ENCODE results near the gene TUBA3E.
"Not testable (repeated sequence)": the region's sequence is repeated elsewhere in the genome, so short reads cannot be mapped to it uniquely, and the experiment has no call there.

Gene TUBA3E

DNA sequence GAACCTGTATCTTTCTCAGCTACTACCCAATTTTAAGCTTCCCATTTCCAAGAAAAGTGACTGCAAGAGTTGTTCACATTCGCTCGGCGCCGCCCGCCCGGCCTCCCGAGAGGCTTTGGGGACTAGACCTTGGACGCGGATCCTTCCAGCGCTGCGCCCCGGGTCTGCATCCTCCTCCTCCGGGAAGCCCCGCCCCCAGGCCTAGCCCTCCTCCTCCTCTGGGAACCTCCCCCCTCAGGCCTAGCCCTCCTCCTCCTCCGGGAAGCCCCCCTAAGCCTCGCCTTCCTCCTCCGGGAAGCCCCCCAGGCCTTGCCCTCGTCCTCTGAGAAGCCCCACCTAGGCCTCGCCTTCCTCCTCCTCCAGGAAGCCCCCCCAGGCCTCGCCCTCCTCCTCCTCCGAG lies 29.8 kb upstream of the TUBA3E start:
- not testable (repeated sequence) for H3K36me3 ChIP-seq (ENCODE audit: insufficient read depth, low read length); H3K4me2 ChIP-seq (ENCODE audit: low read length); H3K27me3 ChIP-seq (ENCODE audit: control insufficient read depth, insufficient read depth, low read length); H3K4me1 ChIP-seq (ENCODE audit: control insufficient read depth, insufficient read depth, low read length); H3K9ac ChIP-seq (ENCODE audit: low read depth, low read length); H3K9me3 ChIP-seq (replicated peaks; ENCODE audit: low read length); H3K4me3 ChIP-seq (ENCODE audit: low read length)

- not testable (repeated sequence) for H3K9ac ChIP-seq (ENCODE audit: low read depth, low read length); H3K4me3 ChIP-seq (ENCODE audit: low read length); H3K36me3 ChIP-seq (ENCODE audit: insufficient read depth, low read length); H3K9me3 ChIP-seq (replicated peaks; ENCODE audit: low read length); H3K4me2 ChIP-seq (ENCODE audit: low read length); H3K27me3 ChIP-seq (ENCODE audit: control insufficient read depth, insufficient read depth, low read length); H3K4me1 ChIP-seq (ENCODE audit: control insufficient read depth, insufficient read depth, low read length)
Observed at GRCh38 chr2:130222523-130222922, 24.3 kb upstream of the TUBA3E start.

GRCh38 chr2:130220505-130220904 lies 22.3 kb upstream of the TUBA3E start:
- H3K27me3 ChIP-seq (ENCODE audit: control insufficient read depth, insufficient read depth, low read length); H3K9ac ChIP-seq (ENCODE audit: low read depth, low read length); H3K4me2 ChIP-seq (ENCODE audit: low read length); H3K9me3 ChIP-seq (replicated peaks; ENCODE audit: low read length); H3K4me3 ChIP-seq (ENCODE audit: low read length); H3K4me1 ChIP-seq (ENCODE audit: control insufficient read depth, insufficient read depth, low read length); H3K36me3 ChIP-seq (ENCODE audit: insufficient read depth, low read length): not testable (repeated sequence)

- H3K4me3 ChIP-seq (ENCODE audit: low read length); H3K4me1 ChIP-seq (ENCODE audit: control insufficient read depth, insufficient read depth, low read length); H3K27me3 ChIP-seq (ENCODE audit: control insufficient read depth, insufficient read depth, low read length); H3K36me3 ChIP-seq (ENCODE audit: insufficient read depth, low read length); H3K9ac ChIP-seq (ENCODE audit: low read depth, low read length); H3K4me2 ChIP-seq (ENCODE audit: low read length); H3K9me3 ChIP-seq (replicated peaks; ENCODE audit: low read length): not testable (repeated sequence)
Observed at GRCh38 chr2:130219147-130219546, 20.9 kb upstream of the TUBA3E start.

GRCh38 chr2:130207051-130207450 lies 8.8 kb upstream of the TUBA3E start:
- H3K4me2 ChIP-seq (ENCODE audit: low read length); H3K4me1 ChIP-seq (ENCODE audit: control insufficient read depth, insufficient read depth, low read length); H3K9me3 ChIP-seq (replicated peaks; ENCODE audit: low read length); H3K9ac ChIP-seq (ENCODE audit: low read depth, low read length); H3K27me3 ChIP-seq (ENCODE audit: control insufficient read depth, insufficient read depth, low read length); H3K4me3 ChIP-seq (ENCODE audit: low read length); H3K36me3 ChIP-seq (ENCODE audit: insufficient read depth, low read length): not testable (repeated sequence)

- not testable (repeated sequence) for H3K9me3 ChIP-seq (replicated peaks; ENCODE audit: low read length); H3K36me3 ChIP-seq (ENCODE audit: insufficient read depth, low read length); H3K9ac ChIP-seq (ENCODE audit: low read depth, low read length); H3K4me1 ChIP-seq (ENCODE audit: control insufficient read depth, insufficient read depth, low read length); H3K4me2 ChIP-seq (ENCODE audit: low read length); H3K27me3 ChIP-seq (ENCODE audit: control insufficient read depth, insufficient read depth, low read length); H3K4me3 ChIP-seq (ENCODE audit: low read length)
Observed at GRCh38 chr2:130203150-130203549, 4.9 kb upstream of the TUBA3E start.

DNA sequence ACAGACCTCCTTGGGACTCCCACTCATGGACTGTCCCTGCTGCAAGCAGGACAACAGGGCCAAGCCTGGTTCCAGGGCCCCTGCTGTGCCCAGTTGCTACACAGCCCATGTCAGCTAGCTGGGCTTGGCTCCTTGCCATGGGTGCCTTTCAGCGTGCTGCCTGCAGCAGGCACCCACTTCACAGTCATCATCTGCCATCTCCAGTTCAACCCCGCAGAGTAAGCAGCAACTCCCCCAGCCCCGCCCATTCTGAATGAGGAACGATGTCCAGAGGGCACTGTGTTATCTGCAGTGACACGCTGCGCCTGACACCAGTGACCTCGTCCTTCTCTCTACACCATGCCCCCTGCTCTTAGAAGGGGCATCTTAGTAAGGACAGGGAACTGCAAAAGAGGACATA lies 4.3 kb upstream of the TUBA3E start:
- not testable (repeated sequence) for H3K9me3 ChIP-seq (replicated peaks; ENCODE audit: low read length); H3K4me2 ChIP-seq (ENCODE audit: low read length); H3K4me3 ChIP-seq (ENCODE audit: low read length); H3K9ac ChIP-seq (ENCODE audit: low read depth, low read length); H3K36me3 ChIP-seq (ENCODE audit: insufficient read depth, low read length); H3K4me1 ChIP-seq (ENCODE audit: control insufficient read depth, insufficient read depth, low read length); H3K27me3 ChIP-seq (ENCODE audit: control insufficient read depth, insufficient read depth, low read length)

- not testable (repeated sequence) for H3K9me3 ChIP-seq (replicated peaks; ENCODE audit: low read length); H3K36me3 ChIP-seq (ENCODE audit: insufficient read depth, low read length); H3K4me1 ChIP-seq (ENCODE audit: control insufficient read depth, insufficient read depth, low read length); H3K9ac ChIP-seq (ENCODE audit: low read depth, low read length); H3K27me3 ChIP-seq (ENCODE audit: control insufficient read depth, insufficient read depth, low read length); H3K4me3 ChIP-seq (ENCODE audit: low read length); H3K4me2 ChIP-seq (ENCODE audit: low read length)
Observed at GRCh38 chr2:130196052-130196451, 2.2 kb downstream of the TUBA3E start.

DNA sequence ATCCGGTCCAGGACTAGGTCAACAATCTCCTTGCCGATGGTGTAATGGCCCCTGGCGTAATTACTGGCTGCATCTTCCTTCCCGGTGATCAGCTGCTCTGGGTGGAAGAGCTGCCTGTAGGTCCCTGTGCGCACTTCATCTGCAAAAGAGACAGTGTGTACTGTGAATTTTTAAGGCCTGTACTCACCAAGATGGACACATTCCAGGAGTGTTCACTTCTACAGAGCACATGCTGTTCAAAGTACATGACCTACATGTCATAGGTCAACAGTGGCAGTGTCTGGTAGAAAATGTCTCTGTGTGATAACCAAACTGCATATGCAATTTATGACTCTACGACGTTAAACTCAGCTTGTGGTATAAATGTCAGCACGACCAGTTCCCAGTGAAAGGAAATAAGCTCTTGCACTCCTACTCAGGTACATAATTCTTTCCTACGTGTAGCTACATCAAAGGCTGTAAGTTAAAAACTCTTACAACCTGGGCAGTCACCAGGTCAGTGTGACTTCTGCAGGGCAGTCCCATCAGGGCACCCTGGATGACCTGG lies 3.1 kb downstream of the TUBA3E start:
- not testable (repeated sequence) for H3K36me3 ChIP-seq (ENCODE audit: insufficient read depth, low read length); H3K9ac ChIP-seq (ENCODE audit: low read depth, low read length); H3K4me1 ChIP-seq (ENCODE audit: control insufficient read depth, insufficient read depth, low read length); H3K4me2 ChIP-seq (ENCODE audit: low read length); H3K9me3 ChIP-seq (replicated peaks; ENCODE audit: low read length); H3K27me3 ChIP-seq (ENCODE audit: control insufficient read depth, insufficient read depth, low read length); H3K4me3 ChIP-seq (ENCODE audit: low read length)

GRCh38 chr2:130193824-130194223 lies 4.4 kb downstream of the TUBA3E start:
- not testable (repeated sequence) for H3K9ac ChIP-seq (ENCODE audit: low read depth, low read length); H3K4me3 ChIP-seq (ENCODE audit: low read length); H3K27me3 ChIP-seq (ENCODE audit: control insufficient read depth, insufficient read depth, low read length); H3K4me2 ChIP-seq (ENCODE audit: low read length); H3K36me3 ChIP-seq (ENCODE audit: insufficient read depth, low read length); H3K4me1 ChIP-seq (ENCODE audit: control insufficient read depth, insufficient read depth, low read length); H3K9me3 ChIP-seq (replicated peaks; ENCODE audit: low read length)

DNA sequence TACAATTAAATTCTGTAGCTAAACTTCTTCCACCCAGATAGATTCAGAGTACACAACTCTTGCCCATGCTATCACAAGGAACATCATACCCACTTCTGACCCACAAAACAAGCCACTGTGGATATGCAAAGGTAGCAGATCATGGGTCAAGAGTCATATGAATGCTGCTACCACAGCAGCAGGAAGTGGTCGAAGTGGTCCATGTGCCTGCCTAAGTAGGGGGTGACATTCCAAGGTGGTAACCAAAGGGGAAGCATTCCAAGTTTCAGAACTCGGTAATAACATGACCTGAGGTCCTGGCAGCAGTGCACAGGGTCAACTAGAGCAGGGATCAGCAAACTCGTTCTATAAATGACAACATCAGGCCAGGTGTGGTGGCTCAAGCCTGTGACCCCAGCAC lies 5.8 kb downstream of the TUBA3E start:
- not testable (repeated sequence) for H3K4me3 ChIP-seq (ENCODE audit: low read length)

GRCh38 chr2:130191319-130191718 lies 6.9 kb downstream of the TUBA3E start:
- not testable (repeated sequence) for H3K9me3 ChIP-seq (replicated peaks; ENCODE audit: low read length); H3K36me3 ChIP-seq (ENCODE audit: insufficient read depth, low read length)

More for the DNA sequence above, 5.8 kb downstream of the TUBA3E start:
- not testable (repeated sequence) for H3K27me3 ChIP-seq (ENCODE audit: control insufficient read depth, insufficient read depth, low read length); H3K9me3 ChIP-seq (replicated peaks; ENCODE audit: low read length); H3K36me3 ChIP-seq (ENCODE audit: insufficient read depth, low read length); H3K4me1 ChIP-seq (ENCODE audit: control insufficient read depth, insufficient read depth, low read length); H3K9ac ChIP-seq (ENCODE audit: low read depth, low read length); H3K4me2 ChIP-seq (ENCODE audit: low read length)

DNA sequence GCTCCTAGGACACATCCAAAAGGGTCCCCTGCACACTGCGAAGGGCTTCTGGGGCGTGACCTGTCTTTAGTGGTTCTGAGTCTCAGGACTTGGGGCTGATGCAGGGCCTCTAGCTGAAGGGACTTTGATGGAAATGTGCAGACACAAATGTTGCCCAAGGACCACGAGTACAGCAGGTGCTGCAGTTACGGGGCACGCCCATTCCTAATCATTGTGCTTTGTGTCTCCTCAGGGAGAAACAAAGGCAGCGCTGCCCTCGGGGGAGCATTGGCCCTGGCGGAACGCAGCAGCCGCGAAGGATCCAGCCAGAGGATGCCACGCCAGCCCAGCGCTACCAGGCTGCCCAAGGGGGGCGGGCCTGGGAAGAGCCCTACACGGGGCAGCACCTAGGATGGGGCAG lies 8.0 kb downstream of the TUBA3E start:
- no peak overlapping the region for H3K4me3 ChIP-seq (ENCODE audit: low read length)
- H3K4me1 ChIP-seq (ENCODE audit: control insufficient read depth, insufficient read depth, low read length), result no peaks in the 10 kb centered on the region
- no peak overlapping the region for H3K9ac ChIP-seq (ENCODE audit: low read depth, low read length)
- H3K27me3 ChIP-seq (ENCODE audit: control insufficient read depth, insufficient read depth, low read length), result no peaks in the 10 kb centered on the region
- H3K36me3 ChIP-seq (ENCODE audit: insufficient read depth, low read length), result no peaks in the 10 kb centered on the region
- no peaks in the 10 kb centered on the region for H3K9me3 ChIP-seq (replicated peaks; ENCODE audit: low read length)
- H3K4me2 ChIP-seq (ENCODE audit: low read length), result no peak overlapping the region

More at GRCh38 chr2:130191319-130191718, 6.9 kb downstream of the TUBA3E start:
- not testable (repeated sequence) for H3K4me1 ChIP-seq (ENCODE audit: control insufficient read depth, insufficient read depth, low read length); H3K4me3 ChIP-seq (ENCODE audit: low read length); H3K9ac ChIP-seq (ENCODE audit: low read depth, low read length); H3K4me2 ChIP-seq (ENCODE audit: low read length); H3K27me3 ChIP-seq (ENCODE audit: control insufficient read depth, insufficient read depth, low read length)
